Measurements from ENCODE around the gene ARHGAP24. TPM values are rescaled to one million over a fixed set of nuclear protein-coding genes. Genes with fewer than 3 reads are reported as not detected.
A peak's percentile ranks its signal among the peaks of the same experiment; 100 is the strongest.

Gene ARHGAP24
- polyA plus RNA-seq, 1 of the 3 experiments (the other 2 are of a cell fraction): 1.4 TPM

- Histone ChIP-seq H3K4me3 (ENCODE audit: low read depth in 2 of 2, low read length in 1 of 2) (peak overlapping the region; percentile 32 to 49; a peak in 3 of 4 replicates), H3K4me1 (ENCODE audit: control insufficient read depth in 1 of 2, insufficient read depth in 2 of 2, low read depth in 1 of 2, low read length in 1 of 2) (peaks cover 0 to 17% of the 10 kb centered on the region in 2 experiments; a peak in 2 of 4 replicates), H2AFZ (ENCODE audit: low read depth) (peak overlapping the region; percentile 81), H3K27me3 (ENCODE audit: insufficient read depth) (no peaks in the 10 kb centered on the region), H3K4me2 (peak overlapping the region; percentile 58; the same call in 1 of the 2 replicates), H3K9ac (peak overlapping the region; percentile 73), H3K79me2 (ENCODE audit: insufficient read depth) (peaks cover 14% of the 10 kb centered on the region), H3F3A (replicated peaks; ENCODE audit: insufficient read depth) (peaks cover 11% of the 10 kb centered on the region), H3K9me2 (no peaks in the 10 kb centered on the region), H3K36me3 (replicated peaks in 1 of 2; ENCODE audit: control insufficient read depth in 1 of 2, insufficient read depth in 2 of 2, low read length in 1 of 2) (peaks cover 0 to 4% of the 10 kb centered on the region in 2 experiments), H4K20me1 (ENCODE audit: insufficient read depth) (no peaks in the 10 kb centered on the region), H3K27ac (ENCODE audit: low read depth in 2 of 2, low read length in 1 of 2) (peak overlapping the region in 1 of 2 experiments; percentile 77; a peak in 3 of 4 replicates), H3K9me3 (no peaks in the 10 kb centered on the region)
- CTCF ChIA-PET: interaction anchor here (0.6 to 2.4 kb wide), 5 partner anchors 13 to 695 kb away, joined by 3 to 29 read pairs (median 3); no protein-coding TSS in a partner anchor
- TF ChIP-seq MEF2A (IDR thresholded peaks at IDR 0.05; ENCODE audit: borderline replicate concordance, low read depth) (no peak), IRF3 (IDR thresholded peaks at IDR 0.05; ENCODE audit: low read depth, low read length) (no peak), ELF1 (IDR thresholded peaks at IDR 0.05) (no peak), FOXJ3 (CRISPR knock-in tag; IDR thresholded peaks at IDR 0.05) (no peak), TEAD4 (IDR thresholded peaks at IDR 0.05; ENCODE audit: borderline replicate concordance, insufficient read depth) (no peak), GATA2 (CRISPR knock-in tag; IDR thresholded peaks at IDR 0.05) (no peak), USF2 (IDR thresholded peaks at IDR 0.05; ENCODE audit: borderline replicate concordance, low read depth, low read length) (no peak), CHD2 (IDR thresholded peaks at IDR 0.05; ENCODE audit: low read length, partially characterized antibody) (no peak), RFX5 (IDR thresholded peaks at IDR 0.05; ENCODE audit: low read length) (no peak), EZH2phosphoT487 (IDR thresholded peaks at IDR 0.05; ENCODE audit: borderline replicate concordance, low read depth) (no peak), NRF1 (IDR thresholded peaks at IDR 0.05; ENCODE audit: low read depth, low read length) (no peak), ZBTB33 (IDR thresholded peaks at IDR 0.05; ENCODE audit: borderline replicate concordance, low read depth) (no peak), GABPA (IDR thresholded peaks at IDR 0.05; ENCODE audit: low read depth) (no peak), MXI1 (IDR thresholded peaks at IDR 0.05; ENCODE audit: low read depth, low read length) (no peak), SMC3 (IDR thresholded peaks at IDR 0.05; ENCODE audit: low read depth, low read length) (no peak), RXRA (IDR thresholded peaks at IDR 0.05; ENCODE audit: borderline replicate concordance, low read depth) (no peak), RCOR1 (IDR thresholded peaks at IDR 0.05; ENCODE audit: low read length) (no peak), MAX (IDR thresholded peaks at IDR 0.05; ENCODE audit: low read depth) (no peak)
- no peak for DNase-seq
- POLR2A ChIA-PET: no interaction called here
Measured at GRCh38 chr4:85779165-85779564, 304.2 kb downstream of the ARHGAP24 start.

Data from SK-N-SH (cell line).